Amniotic stem cell (primary cell): ENCODE results near the gene NDUFB7.
"Not testable (repeated sequence)": the region's sequence is repeated elsewhere in the genome, so short reads cannot be mapped to it uniquely, and the experiment has no call there.

ENCODE experiments used
- DNase-seq: peaks from one replicate; lab custom pipeline; 2025; lab: John Stamatoyannopoulos, UW

NDUFB7 gene

GRCh38 chr19:14570864-14571527, 870 bp downstream of the NDUFB7 start:
- DNase-seq = no peak

GRCh38 chr19:14567079-14567478, 4.8 kb downstream of the NDUFB7 start:
- no peak for DNase-seq

- DNase-seq = no peak
These were observed 5.2 kb downstream of the NDUFB7 start for GRCh38 chr19:14566712-14567077.

GRCh38 chr19:14565765-14566711, 5.8 kb downstream of the NDUFB7 start:
- DNase-seq = no peak

- no peak for DNase-seq
These were observed 6.6 kb downstream of the NDUFB7 start for GRCh38 chr19:14565298-14565679.

- not testable (repeated sequence) for DNase-seq
These were observed 7.1 kb downstream of the NDUFB7 start for GRCh38 chr19:14564652-14565297.

- no peak for DNase-seq
These were observed 7.7 kb downstream of the NDUFB7 start for GRCh38 chr19:14563989-14564651.

- no peak for DNase-seq
These were observed 8.3 kb downstream of the NDUFB7 start for GRCh38 chr19:14563590-14563926.

- DNase-seq = no peak
These were observed 8.9 kb downstream of the NDUFB7 start for GRCh38 chr19:14562660-14563589.

- no peak for DNase-seq
These were observed 10.0 kb downstream of the NDUFB7 start for GRCh38 chr19:14561847-14562351.

- no peak for DNase-seq
These were observed 10.6 kb downstream of the NDUFB7 start for GRCh38 chr19:14561249-14561648.

- no peak for DNase-seq
These were observed 11.1 kb downstream of the NDUFB7 start for GRCh38 chr19:14560776-14561108.

- DNase-seq = no peak
These were observed 11.7 kb downstream of the NDUFB7 start for GRCh38 chr19:14559916-14560775.

GRCh38 chr19:14558370-14559066, 13.3 kb downstream of the NDUFB7 start:
- DNase-seq = no peak

GRCh38 chr19:14556662-14557188, 15.1 kb downstream of the NDUFB7 start:
- peak; percentile 60 for DNase-seq

GRCh38 chr19:14555918-14556661, 15.8 kb downstream of the NDUFB7 start:
- DNase-seq = no peak

GRCh38 chr19:14554382-14554812, 17.5 kb downstream of the NDUFB7 start:
- DNase-seq = no peak

GRCh38 chr19:14553939-14554243, 18.0 kb downstream of the NDUFB7 start:
- no peak for DNase-seq
